ENCODE data around the gene SDC3.

Gene SDC3

GRCh38 chr1:30887485-30888315, 20.9 kb downstream of the SDC3 start:
- no peak for DNase-seq

GRCh38 chr1:30886710-30887428, 21.7 kb downstream of the SDC3 start:
- no peak for DNase-seq

GRCh38 chr1:30885570-30886522, 22.7 kb downstream of the SDC3 start:
- DNase-seq: no peak

- DNase-seq: no peak
These were observed 23.8 kb downstream of the SDC3 start for GRCh38 chr1:30884723-30885122.

GRCh38 chr1:30883389-30884172, 25.0 kb downstream of the SDC3 start:
- no peak for DNase-seq

GRCh38 chr1:30882678-30883388, 25.7 kb downstream of the SDC3 start:
- no peak for DNase-seq

GRCh38 chr1:30881319-30882181, 27.0 kb downstream of the SDC3 start:
- DNase-seq: no peak

- no peak for DNase-seq
These were observed 27.8 kb downstream of the SDC3 start for GRCh38 chr1:30880678-30881318.

- no peak for DNase-seq
These were observed 28.4 kb downstream of the SDC3 start for GRCh38 chr1:30879940-30880677.

- no peak for DNase-seq
These were observed 29.3 kb downstream of the SDC3 start for GRCh38 chr1:30879126-30879786.

- DNase-seq: no peak
These were observed 30.0 kb downstream of the SDC3 start for GRCh38 chr1:30878559-30878958.

GRCh38 chr1:30878016-30878415, 30.5 kb downstream of the SDC3 start:
- no peak for DNase-seq

- no peak for DNase-seq
These were observed 31.2 kb downstream of the SDC3 start for GRCh38 chr1:30877205-30877912.

- no peak for DNase-seq
These were observed 31.9 kb downstream of the SDC3 start for GRCh38 chr1:30876451-30877204.

GRCh38 chr1:30875916-30876315, 32.6 kb downstream of the SDC3 start:
- DNase-seq: no peak

GRCh38 chr1:30875197-30875596, 33.4 kb downstream of the SDC3 start:
- no peak for DNase-seq

- no peak for DNase-seq
These were observed 34.4 kb downstream of the SDC3 start for GRCh38 chr1:30874176-30874575.

GRCh38 chr1:30872948-30873263, 35.7 kb downstream of the SDC3 start:
- no peak for DNase-seq
